ENCODE results near the gene SPATS2L. TPM values are rescaled to one million over a fixed set of nuclear protein-coding genes. Genes with fewer than 3 reads are reported as not detected.

SPATS2L gene
- total RNA-seq, 1 donor from 2014 or later, result 92.7 TPM

DNA sequence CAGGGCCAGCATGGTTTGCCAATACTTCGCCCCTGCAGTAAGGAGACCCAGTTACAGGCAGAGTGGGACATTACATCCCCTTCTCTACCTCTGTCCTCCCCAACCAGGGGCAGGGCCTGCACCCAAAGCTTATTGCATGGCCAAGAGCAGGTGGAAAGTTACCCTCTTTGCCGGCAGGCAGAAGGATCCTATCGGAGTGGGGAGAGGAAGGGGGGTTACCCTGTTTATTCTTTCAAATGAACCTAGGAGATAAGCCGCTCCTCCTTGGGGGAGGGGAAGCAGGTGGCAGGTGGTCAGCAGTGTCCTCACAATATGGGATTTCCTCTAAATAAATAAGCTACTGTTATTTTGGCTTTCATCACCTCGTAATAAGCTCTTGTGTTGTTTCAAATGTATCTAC lies 53.9 kb downstream of the SPATS2L start:
- ATAC-seq (no peak), DNase-seq (no peak)
- no peak for TF ChIP-seq CTCF (IDR thresholded peaks at IDR 0.05)
- Histone ChIP-seq H3K4me3 (no peak overlapping the region), H3K4me1 (peaks cover 15% of the 10 kb centered on the region), H3K36me3 (no peaks in the 10 kb centered on the region), H3K27ac (no peak overlapping the region), H3K9me3 (no peaks in the 10 kb centered on the region), H3K27me3 (no peaks in the 10 kb centered on the region)
- intact Hi-C loops (cut with DNase I), result no loop called here

GRCh38 chr2:200362202-200362917 lies 55.9 kb downstream of the SPATS2L start:
- intact Hi-C loops (cut with DNase I), result no loop called here
- no peak overlapping the region for H3K4me3 ChIP-seq
- ATAC-seq (no peak), DNase-seq (no peak)
- H3K36me3 ChIP-seq, result no peaks in the 10 kb centered on the region
- no peaks in the 10 kb centered on the region for H3K27me3 ChIP-seq
- no peak for TF ChIP-seq CTCF (IDR thresholded peaks at IDR 0.05)
- no peak overlapping the region for H3K27ac ChIP-seq
- H3K9me3 ChIP-seq, result no peaks in the 10 kb centered on the region
- peaks cover 15% of the 10 kb centered on the region for H3K4me1 ChIP-seq

DNA sequence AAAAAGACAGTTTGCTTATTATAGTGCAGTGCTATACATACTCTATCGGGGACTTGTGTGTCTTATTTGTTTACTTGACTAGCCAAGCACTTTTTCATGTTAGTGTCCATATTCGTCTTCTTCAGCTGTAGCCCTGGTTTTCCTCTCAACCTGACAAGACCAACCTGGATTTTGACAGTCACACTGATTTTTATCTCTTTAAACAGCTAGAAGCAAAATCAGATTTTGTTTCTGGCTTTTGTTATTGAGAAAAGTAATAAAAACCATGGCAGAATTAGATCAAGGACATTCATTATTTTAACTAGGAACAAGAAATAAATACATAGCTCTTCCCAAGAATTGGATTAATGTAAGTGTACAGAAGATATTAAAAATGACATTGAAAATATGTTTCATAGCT lies 56.8 kb downstream of the SPATS2L start:
- H3K4me3 ChIP-seq, result no peak overlapping the region
- H3K27me3 ChIP-seq, result no peaks in the 10 kb centered on the region
- intact Hi-C loops (cut with DNase I), result no loop called here
- H3K4me1 ChIP-seq, result peaks cover 14% of the 10 kb centered on the region
- TF ChIP-seq CTCF (IDR thresholded peaks at IDR 0.05), result no peak
- H3K9me3 ChIP-seq, result no peaks in the 10 kb centered on the region
- ATAC-seq (no peak), DNase-seq (no peak)
- no peaks in the 10 kb centered on the region for H3K36me3 ChIP-seq
- H3K27ac ChIP-seq, result no peak overlapping the region

DNA sequence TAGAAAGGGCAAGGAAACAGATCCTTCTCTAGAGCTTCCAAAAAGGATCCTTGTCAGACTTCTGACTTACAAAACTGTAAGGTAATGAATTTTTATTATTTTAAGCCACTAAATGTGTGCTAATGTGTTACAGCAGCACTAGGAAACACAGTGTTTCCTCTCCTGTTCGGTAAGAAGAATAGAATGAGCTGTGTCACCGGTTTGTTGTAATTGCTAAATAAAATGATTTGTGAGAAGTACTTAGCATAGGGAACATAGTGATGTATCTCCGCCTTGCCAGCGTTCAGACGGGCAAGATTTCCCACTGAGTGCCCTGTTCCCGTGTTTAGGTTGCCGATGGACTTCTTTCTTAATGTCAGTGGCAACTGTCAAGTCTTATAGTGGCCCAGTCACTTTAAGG lies 57.6 kb downstream of the SPATS2L start:
- DNase-seq (no peak), ATAC-seq (no peak)
- Histone ChIP-seq H3K27ac (no peak overlapping the region), H3K27me3 (no peaks in the 10 kb centered on the region), H3K4me1 (peaks cover 14% of the 10 kb centered on the region), H3K36me3 (no peaks in the 10 kb centered on the region), H3K4me3 (no peak overlapping the region), H3K9me3 (no peaks in the 10 kb centered on the region)
- TF ChIP-seq CTCF (IDR thresholded peaks at IDR 0.05), result no peak
- intact Hi-C loops (cut with DNase I), result no loop called here

GRCh38 chr2:200364620-200365019 lies 58.1 kb downstream of the SPATS2L start:
- no peaks in the 10 kb centered on the region for H3K36me3 ChIP-seq
- H3K4me1 ChIP-seq, result peaks cover 14% of the 10 kb centered on the region
- no peak overlapping the region for H3K27ac ChIP-seq
- TF ChIP-seq CTCF (IDR thresholded peaks at IDR 0.05), result no peak
- DNase-seq, result no peak
- no peak for ATAC-seq
- intact Hi-C loops (cut with DNase I), result no loop called here
- no peak overlapping the region for H3K4me3 ChIP-seq
- no peaks in the 10 kb centered on the region for H3K9me3 ChIP-seq
- H3K27me3 ChIP-seq, result no peaks in the 10 kb centered on the region

GRCh38 chr2:200365209-200365608 lies 58.7 kb downstream of the SPATS2L start:
- H3K27me3 ChIP-seq, result no peaks in the 10 kb centered on the region
- H3K4me3 ChIP-seq, result no peak overlapping the region
- intact Hi-C loops (cut with DNase I), result no loop called here
- H3K4me1 ChIP-seq, result peaks cover 14% of the 10 kb centered on the region
- no peak for ATAC-seq
- H3K27ac ChIP-seq, result no peak overlapping the region
- no peaks in the 10 kb centered on the region for H3K36me3 ChIP-seq
- no peak for DNase-seq
- no peak for TF ChIP-seq CTCF (IDR thresholded peaks at IDR 0.05)
- no peaks in the 10 kb centered on the region for H3K9me3 ChIP-seq
